ENCODE data around the gene LIMK2.
A peak's percentile ranks its signal among the peaks of the same experiment; 100 is the strongest.
"Not testable (repeated sequence)": the region's sequence is repeated elsewhere in the genome, so short reads cannot be mapped to it uniquely, and the experiment has no call there.

The LIMK2 gene

GRCh38 chr22:31211862-31212730 is at the start of gene LIMK2:
Gene LIMK2 (plus strand): TSS chr22:31212298. CDS start chr22:31212409, 111 bp downstream.
- peak; percentile 50 for TF ChIP-seq CTCF (conservative IDR thresholded peaks at IDR 0.05; ENCODE audit: control insufficient read depth, insufficient read depth, low read depth, low read length)
- peak within 1 kb of the TSS; percentile 85 for H3K4me3 ChIP-seq (ENCODE audit: control insufficient read depth, low read depth, low read length)
- peak; percentile 70 for DNase-seq (ENCODE audit: low read depth)

- TF ChIP-seq CTCF (conservative IDR thresholded peaks at IDR 0.05; ENCODE audit: control insufficient read depth, insufficient read depth, low read depth, low read length), result no peak
- DNase-seq (ENCODE audit: low read depth), result no peak
- no peak overlapping the region for H3K4me3 ChIP-seq (ENCODE audit: control insufficient read depth, low read depth, low read length)
These were observed 41.1 kb upstream of the LIMK2 start for GRCh38 chr22:31170971-31171370.

GRCh38 chr22:31171734-31172133 is 40.4 kb upstream of the LIMK2 start:
- not testable (repeated sequence) for H3K4me3 ChIP-seq (ENCODE audit: control insufficient read depth, low read depth, low read length); DNase-seq (ENCODE audit: low read depth)

- H3K4me3 ChIP-seq (ENCODE audit: control insufficient read depth, low read depth, low read length), result no peak overlapping the region
- DNase-seq (ENCODE audit: low read depth), result peak; percentile 86
These were observed 38.5 kb upstream of the LIMK2 start for GRCh38 chr22:31173386-31174145.

GRCh38 chr22:31176923-31177322 is 35.2 kb upstream of the LIMK2 start:
- no peak for DNase-seq (ENCODE audit: low read depth)
- H3K4me3 ChIP-seq (ENCODE audit: control insufficient read depth, low read depth, low read length), result no peak overlapping the region
- TF ChIP-seq CTCF (conservative IDR thresholded peaks at IDR 0.05; ENCODE audit: control insufficient read depth, insufficient read depth, low read depth, low read length), result no peak

More at GRCh38 chr22:31173386-31174145, 38.5 kb upstream of the LIMK2 start:
- no peak for TF ChIP-seq CTCF (conservative IDR thresholded peaks at IDR 0.05; ENCODE audit: control insufficient read depth, insufficient read depth, low read depth, low read length)

- TF ChIP-seq CTCF (conservative IDR thresholded peaks at IDR 0.05; ENCODE audit: control insufficient read depth, insufficient read depth, low read depth, low read length), result no peak
- H3K4me3 ChIP-seq (ENCODE audit: control insufficient read depth, low read depth, low read length), result no peak overlapping the region
- peak; percentile 84 for DNase-seq (ENCODE audit: low read depth)
These were observed 34.5 kb upstream of the LIMK2 start for GRCh38 chr22:31177420-31178162.

Data from fibroblast of mammary gland (primary cell).